Stimulated activated CD4-positive, alpha-beta T cell treated with anti-CD3 and anti-CD28 coated beads, Interleukin-12 subunit alpha, Interleukin-12 subunit beta, amount 100 ng/mL, for 24 hours (primary cell): ENCODE data around the gene NRARP.
"Not testable (repeated sequence)": the region's sequence is repeated elsewhere in the genome, so short reads cannot be mapped to it uniquely, and the experiment has no call there.

Experiments
- DNase-seq, 2 experiments: peaks; one replicate each; pipeline ENCODE4 v3.0.0-alpha.2; 2020; ENCODE audit warnings: low read depth in 2 of 2

NRARP gene

GRCh38 chr9:137262909-137263285 lies 39.2 kb downstream of the NRARP start:
- no peak for DNase-seq

GRCh38 chr9:137262173-137262908 lies 39.7 kb downstream of the NRARP start:
- not testable (repeated sequence) for DNase-seq

DNA sequence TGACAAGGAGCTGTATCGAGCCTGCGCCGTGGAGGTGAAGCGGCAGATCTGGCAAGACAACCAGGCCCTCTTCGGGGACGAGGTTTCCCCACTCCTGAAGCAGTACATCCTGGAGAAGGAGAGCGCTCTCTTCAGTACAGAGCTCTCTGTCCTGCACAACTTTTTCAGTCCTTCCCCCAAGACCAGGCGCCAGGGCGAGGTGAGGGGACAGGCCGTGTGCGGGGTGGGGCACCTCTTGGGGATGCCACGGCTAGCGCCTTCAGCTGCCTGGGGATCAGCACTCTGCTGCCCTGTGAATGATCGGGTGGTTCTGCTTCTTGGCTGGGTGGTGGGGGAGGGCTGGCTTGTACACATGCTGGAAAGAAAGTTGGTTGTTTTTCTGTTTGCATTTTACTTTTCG lies 45.2 kb downstream of the NRARP start:
- no peak for DNase-seq

- no peak for DNase-seq
Measured at GRCh38 chr9:137256362-137256761, 45.7 kb downstream of the NRARP start.

DNA sequence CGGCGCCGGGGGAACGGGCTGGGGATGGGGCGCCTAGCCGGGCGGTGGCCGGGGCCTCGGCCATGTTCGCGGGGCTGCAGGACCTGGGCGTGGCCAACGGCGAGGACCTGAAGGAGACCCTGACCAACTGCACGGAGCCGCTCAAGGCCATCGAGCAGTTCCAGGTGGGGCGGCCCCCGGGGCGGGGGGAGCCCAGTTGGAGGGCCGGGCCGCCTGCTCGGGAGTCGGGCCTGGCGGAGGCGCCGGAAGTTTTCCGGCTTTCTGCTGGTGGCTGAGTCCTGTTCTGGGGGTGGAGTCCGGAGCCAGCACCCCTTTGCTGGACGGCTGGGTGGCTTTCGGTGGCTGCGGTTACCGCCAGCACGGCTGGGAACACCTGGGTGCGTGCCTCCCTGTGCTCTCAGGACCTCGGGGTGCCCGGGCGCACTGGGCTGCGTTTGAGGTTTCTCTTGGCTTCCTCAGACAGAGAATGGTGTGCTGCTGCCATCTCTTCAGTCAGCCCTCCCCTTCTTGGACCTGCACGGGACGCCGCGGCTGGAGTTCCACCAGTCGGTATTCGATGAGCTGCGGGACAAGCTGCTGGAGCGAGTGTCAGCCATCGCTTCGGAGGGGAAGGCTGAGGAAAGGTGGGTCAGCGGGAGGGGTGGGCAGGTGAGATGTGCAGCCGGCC lies 46.5 kb downstream of the NRARP start:
- DNase-seq: no peak

DNA sequence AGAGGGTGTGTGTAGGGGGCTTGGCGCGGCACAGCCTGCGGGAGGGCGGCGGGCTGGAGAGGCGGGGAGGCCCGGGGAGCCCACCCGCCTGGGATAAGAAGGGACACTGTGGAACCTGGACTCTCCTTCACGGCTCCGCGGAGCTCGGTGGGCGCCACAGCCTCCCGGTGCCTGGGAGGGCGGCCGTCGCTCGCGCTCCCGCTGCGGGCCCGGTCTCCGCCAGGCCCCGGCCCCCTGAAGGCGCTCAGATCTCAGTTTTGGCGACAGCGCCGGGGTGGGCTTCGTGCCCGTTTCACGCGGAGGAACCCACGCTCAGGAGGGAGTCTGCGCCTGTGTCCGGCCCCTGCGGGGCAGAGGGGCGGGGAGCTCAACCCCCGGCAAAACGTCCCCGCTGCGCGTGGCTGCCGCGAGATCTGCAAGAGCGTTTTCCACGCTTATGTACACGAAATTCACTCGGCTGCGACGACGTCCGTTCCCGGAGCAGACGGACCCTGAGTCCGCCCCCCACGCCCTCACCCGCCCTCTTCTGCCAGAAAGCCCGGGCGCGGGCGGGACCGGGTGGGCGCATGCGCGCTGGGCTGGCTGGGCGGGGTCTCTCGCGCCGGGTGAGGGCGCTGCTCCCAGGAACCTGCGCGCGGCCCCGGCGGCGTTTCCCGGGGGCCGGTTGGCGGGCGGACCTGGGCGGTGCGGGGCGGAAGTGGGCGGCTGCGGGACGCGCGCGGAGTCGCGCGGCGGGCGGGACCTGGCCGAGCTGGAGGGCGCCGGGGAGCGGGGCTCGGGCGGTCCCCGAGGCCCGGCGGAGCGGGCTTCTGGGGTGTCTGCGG lies 47.2 kb downstream of the NRARP start, which contains the start of gene NELFB:
Gene NELFB, plus strand, starts transcription at position 704 of the 824 bp plus-strand sequence.
- DNase-seq: peak; percentile 95 to 96

- no peak for DNase-seq
Measured at GRCh38 chr9:137253717-137254623, 48.1 kb downstream of the NRARP start.

GRCh38 chr9:137252555-137253506 lies 49.2 kb downstream of the NRARP start:
- DNase-seq: no peak

DNA sequence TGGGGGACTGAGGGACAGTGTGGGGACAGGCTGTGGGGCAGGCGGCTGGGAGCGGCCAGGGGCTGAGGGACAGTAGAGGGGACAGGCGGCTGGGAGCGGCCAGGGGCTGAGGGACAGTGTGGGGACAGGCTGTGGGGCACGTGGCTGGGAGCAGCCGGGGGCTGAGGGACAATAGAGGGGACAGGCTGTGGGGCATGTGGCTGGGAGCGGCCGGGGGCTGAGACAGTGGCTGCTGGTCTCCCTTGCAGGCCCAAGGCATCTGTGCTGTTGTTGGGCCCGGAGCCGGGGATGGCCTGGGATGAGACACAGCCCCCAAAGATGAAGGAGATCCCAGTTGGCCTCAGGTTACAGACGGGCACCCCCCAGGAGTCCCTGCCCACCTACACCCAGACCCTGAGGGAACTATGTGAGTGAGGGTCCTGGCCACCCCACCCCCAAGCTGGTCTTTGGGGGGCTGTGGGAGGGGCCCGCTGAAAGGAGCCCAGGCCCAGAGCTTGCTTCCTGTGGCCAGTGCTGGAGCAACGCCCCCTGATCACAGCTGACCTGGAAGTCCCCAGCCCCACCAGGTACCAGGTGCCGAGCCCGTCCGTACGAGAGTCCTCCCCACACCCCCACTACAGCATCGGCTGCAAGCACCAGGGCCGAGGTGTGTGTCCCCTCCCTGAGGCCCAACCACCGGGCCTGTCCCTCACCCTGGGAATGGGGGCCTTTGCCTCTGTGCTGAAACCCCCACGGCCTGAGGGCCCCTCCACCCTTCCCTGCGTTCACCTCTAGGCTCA lies 50.4 kb downstream of the NRARP start:
- DNase-seq: no peak

DNA sequence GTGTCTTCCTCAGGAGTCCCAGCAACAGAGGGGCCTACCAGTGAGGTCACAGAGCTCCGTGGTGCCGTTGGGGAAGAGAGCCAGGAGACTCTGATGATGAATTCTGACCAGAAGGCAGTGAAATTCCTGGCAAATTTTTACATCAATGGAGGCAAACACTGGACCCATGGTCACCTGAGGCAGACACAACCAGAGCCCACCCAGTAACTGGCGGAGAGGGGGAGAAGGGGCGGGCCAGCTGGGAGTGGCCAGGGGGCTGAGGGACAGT lies 50.9 kb downstream of the NRARP start, which contains the start of gene STPG3:
Gene STPG3, plus strand, starts transcription at position 93 of the 268 bp plus-strand sequence. Its CDS starts 1 bp downstream, at position 94.
- no peak for DNase-seq

DNA sequence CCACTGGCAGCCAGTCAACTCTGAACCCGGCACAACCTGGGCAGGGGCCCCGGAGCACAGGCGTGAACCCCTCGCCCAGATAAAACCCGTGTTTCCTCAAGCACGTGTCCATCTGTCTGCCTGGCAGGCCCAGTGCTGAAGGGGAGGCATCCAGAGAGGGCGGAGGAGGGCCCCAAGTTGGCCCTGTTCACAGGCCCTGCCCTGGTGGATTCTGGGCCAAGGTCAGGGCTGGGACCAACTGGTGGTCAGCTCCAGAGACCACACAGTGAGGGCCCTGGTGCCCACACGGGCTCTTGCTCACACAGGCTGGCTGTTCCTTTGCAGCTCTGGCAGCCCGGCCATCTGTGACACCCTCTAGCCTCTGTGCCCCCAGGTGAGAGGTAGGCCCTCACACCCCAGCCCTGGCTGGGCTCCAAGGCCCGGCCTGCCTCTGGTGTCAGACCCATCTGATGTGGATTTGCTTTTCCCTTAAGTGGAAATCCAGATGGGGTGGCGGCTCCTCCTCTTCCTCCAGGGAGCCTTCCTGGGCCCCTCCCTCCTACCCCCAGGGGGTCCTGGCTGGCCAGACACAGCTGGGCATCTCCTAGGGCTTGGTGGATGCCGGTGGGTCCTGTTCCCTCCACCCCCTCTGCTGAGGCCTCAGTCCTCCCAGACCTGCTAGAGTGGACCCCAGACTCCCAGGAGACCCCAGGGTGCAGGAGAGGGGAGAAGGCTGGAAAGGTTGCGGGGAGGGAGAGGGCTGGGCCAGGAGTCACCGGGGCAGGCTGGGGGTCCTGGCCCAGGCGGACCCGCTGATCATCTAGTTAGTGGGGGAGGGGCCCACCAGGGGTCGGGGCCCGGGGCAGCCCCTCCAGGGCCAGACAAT lies 51.5 kb downstream of the NRARP start:
- no peak for DNase-seq
